SU-DHL-6 (cell line): Measurements from ENCODE around the gene IL6ST.

Experiments
- EZH2phosphoT487 ChIP-seq: fragments of 200-600 bp; sonication (generic), shearing (Covaris generic); conservative IDR thresholded peaks from 2 replicates; pipeline ENCODE4 v1.6.1; 2018; ENCODE audit warnings: mild to moderate bottlenecking, antibody characterized with exemption, low read length, moderate library complexity, mixed read lengths
- TF ChIP-seq, protein P1 (sequence below): fragments of 200-600 bp; sonication (generic); IDR thresholded peaks from one replicate; pipeline ENCODE4 v1.5.1; 2017; ENCODE audit warnings: antibody characterized with exemption, mild to moderate bottlenecking, low read length, moderate library complexity; ENCODE audit not compliant: insufficient read depth, poor library complexity, severe bottlenecking

DNA sequence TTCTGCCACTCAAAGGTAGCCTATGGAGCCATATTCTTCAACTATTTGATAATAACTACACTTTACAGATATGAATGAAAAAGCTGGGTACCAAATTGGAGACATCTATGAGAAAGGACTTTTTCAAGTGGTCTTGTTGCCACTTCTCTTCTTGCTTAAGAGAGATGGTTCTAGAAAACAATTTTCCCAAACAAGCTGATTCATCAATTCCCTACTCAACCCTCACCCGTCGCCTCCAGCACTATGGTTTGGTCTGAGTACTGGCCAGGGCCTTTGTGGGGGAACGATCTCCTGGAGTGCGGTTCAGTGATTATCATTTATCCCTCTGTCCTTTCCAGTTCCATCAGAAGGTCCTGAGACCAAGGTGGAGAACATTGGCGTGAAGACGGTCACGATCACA is 86.8 kb downstream of the IL6ST start:
- TF ChIP-seq, protein P1, sequence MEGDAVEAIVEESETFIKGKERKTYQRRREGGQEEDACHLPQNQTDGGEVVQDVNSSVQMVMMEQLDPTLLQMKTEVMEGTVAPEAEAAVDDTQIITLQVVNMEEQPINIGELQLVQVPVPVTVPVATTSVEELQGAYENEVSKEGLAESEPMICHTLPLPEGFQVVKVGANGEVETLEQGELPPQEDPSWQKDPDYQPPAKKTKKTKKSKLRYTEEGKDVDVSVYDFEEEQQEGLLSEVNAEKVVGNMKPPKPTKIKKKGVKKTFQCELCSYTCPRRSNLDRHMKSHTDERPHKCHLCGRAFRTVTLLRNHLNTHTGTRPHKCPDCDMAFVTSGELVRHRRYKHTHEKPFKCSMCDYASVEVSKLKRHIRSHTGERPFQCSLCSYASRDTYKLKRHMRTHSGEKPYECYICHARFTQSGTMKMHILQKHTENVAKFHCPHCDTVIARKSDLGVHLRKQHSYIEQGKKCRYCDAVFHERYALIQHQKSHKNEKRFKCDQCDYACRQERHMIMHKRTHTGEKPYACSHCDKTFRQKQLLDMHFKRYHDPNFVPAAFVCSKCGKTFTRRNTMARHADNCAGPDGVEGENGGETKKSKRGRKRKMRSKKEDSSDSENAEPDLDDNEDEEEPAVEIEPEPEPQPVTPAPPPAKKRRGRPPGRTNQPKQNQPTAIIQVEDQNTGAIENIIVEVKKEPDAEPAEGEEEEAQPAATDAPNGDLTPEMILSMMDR, result no peak
- TF ChIP-seq EZH2phosphoT487, result no peak
